DMS114 treated with DMSO at 0.1 percent for 48 hours (cell line): ENCODE measurements around the gene CCT6B.
A peak's percentile ranks its signal among the peaks of the same experiment; 100 is the strongest.
"Not testable (repeated sequence)": the region's sequence is repeated elsewhere in the genome, so short reads cannot be mapped to it uniquely, and the experiment has no call there.

ENCODE experiments used
- DNase-seq: peaks from one replicate; lab custom pipeline; 2025; ENCODE audit not compliant: unreplicated experiment; lab: John Stamatoyannopoulos, UW

The CCT6B gene

GRCh38 chr17:34961093-34961911 lies at the start of gene CCT6B, which contains the start of gene ZNF830:
TSS of gene CCT6B (minus strand) at chr17:34961460. CDS start at chr17:34961393, 67 bp downstream.
TSS of gene ZNF830 (plus strand) at chr17:34961540. CDS start at chr17:34961567, 27 bp downstream.
- DNase-seq, result peak; percentile 91

GRCh38 chr17:35010093-35010492 lies 48.8 kb upstream of the CCT6B start:
- DNase-seq, result no peak

- no peak for DNase-seq
These were observed 45.7 kb upstream of the CCT6B start for GRCh38 chr17:35006961-35007360.

DNA sequence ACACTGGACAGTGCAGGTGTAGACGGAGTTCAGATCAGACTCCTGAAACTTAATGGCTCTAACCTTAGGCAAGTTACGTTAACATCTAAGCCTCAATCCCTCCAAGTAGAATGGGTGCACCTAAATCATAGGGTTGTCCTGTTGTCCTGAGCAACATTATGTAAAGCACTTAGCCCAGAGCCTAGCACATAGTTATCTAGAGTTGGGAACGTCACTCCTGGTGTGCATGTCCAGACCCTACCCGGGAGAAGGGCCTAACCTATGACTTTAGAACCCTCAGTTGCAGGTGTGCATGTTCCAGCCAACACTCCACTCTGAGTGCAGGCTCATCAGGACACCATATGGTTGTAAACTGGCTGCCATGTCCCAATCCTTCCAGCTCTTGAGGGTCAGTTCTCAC lies 45.1 kb upstream of the CCT6B start:
- DNase-seq, result no peak

DNA sequence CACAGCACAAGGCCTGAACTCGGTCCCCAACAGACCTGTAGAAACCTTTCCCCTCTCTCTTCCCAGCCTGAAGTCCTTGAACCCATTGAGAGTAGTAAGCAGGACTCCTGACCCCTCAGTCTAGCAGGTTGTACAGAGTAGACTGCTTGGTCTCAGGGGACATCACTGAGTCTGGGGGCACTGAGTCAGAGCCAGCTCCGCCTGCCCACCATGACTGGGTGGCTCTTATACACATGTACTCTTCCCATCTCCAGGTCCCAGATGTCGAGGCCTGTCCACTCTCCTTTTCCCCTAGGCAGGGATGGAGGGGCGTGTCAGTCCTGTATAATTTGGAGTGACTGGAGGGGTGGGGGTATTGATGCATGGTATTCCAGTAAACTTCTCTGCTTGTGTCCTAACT lies 42.5 kb upstream of the CCT6B start:
- DNase-seq, result no peak

DNA sequence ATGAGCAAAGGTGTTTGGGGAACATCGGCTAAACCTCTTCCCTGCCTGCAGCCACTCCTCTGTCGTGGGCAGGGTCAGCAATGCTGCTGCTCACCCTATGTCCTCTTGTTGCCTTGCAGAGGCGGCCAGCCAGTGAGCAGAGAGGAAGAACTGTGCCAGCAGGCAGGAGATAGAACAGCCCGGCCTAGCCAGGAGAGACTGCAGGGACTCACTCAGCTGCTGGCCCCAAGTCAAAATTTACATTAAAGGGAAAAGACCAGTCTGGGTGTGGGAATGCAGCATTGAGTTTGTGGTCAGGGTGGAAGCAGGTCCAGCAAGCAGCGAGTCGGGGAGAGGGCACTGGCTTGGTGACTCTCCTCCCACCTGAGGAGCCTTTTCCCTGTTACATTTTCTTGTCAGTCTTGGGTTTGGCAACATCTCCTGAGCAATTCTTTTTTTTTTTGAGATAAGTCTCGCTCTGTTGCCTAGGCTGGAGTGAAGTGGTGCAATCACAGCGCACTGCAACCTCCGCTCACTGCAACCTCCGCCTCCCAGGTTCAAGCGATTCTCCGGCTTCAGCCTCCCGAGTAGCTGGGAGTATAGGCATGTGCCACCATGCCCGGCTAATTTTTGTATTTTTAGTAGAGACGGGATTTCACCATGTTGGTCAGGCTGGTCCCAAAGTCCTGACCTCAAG lies 41.8 kb upstream of the CCT6B start:
- no peak for DNase-seq

- DNase-seq, result no peak
These were observed 40.3 kb upstream of the CCT6B start for GRCh38 chr17:35001549-35001948.

DNA sequence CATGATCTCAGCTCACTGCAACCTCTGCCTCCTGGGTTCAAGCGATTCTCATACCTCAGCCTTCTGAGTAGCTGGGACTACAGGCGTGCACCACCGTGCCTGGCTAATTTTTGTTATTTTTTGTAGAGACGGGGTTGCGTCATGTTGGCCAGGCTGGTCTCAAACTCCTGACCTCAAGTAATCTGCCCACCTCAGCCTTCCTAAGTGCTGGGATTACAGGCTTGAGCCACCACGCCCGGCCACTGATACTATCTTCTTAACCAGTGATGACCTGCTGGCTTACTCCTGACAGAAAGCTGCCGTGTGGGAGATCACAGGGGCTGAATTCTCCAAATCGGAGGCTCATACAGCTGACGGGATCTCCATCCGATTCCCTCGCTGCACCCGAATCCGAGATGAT lies 39.7 kb upstream of the CCT6B start:
- not testable (repeated sequence) for DNase-seq

DNA sequence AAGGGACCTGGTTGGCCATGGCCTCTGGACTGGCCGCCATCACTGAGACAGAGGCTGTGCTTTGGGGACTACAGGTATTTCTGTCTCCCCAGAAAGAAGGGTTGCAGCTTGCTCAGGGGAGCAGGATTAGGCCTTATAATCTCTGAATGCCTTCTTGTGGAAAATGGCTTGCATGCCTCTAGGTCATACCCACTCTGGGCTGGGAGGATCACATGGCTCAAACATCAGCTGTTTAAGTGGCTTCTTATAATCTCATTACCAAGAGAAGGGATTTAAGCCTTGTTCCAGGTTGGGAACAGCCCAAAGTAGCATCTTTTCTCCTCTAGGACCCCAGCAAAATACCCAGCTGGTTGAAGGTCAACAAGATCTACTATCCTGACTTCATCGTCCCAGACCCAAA lies 38.2 kb upstream of the CCT6B start:
- no peak for DNase-seq

DNA sequence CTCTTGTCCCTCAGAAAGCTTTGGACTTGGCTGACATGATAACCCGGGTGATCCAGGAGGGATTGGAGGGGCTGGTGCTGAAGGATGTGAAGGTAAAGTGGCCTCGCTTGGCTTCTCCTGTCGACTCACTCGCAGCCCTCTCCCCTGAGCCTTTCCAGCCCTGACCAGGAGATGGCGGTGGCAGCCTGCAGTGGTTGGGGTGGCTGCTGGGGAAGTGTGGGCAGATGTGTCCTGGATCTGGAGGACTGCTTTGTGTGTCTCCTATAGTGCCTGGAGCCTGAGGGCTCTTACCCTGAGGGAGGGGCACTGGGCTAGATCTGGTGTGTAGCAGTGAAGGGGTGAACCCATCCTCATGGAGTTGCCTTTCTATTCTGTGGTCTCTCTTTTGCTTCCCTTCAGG lies 36.9 kb upstream of the CCT6B start:
- peak; percentile 5 for DNase-seq

DNA sequence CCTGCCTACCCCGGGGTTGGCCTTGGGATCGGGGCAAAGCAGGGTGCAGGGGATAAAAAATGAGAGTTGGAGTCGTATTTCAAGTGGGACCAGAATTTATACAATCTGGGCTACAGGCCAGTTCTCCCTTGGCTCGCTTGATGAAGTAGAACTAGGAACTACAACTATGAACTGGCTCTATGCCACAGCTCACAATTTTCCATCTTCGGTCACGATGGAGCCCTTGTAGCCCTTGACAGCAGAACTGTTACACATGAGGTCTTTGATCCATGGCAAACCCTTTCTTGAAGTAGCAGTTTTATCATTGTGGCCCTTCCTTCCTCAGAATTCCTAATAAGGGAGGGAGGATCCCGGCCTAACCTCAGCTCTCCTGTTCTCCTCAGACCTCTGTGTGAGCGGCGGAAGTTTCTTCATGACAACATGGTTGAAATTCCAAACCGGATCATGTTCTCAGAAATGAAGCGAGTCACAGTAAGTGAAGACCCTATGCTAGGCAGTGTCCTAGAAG lies 36.1 kb upstream of the CCT6B start:
- no peak for DNase-seq

DNA sequence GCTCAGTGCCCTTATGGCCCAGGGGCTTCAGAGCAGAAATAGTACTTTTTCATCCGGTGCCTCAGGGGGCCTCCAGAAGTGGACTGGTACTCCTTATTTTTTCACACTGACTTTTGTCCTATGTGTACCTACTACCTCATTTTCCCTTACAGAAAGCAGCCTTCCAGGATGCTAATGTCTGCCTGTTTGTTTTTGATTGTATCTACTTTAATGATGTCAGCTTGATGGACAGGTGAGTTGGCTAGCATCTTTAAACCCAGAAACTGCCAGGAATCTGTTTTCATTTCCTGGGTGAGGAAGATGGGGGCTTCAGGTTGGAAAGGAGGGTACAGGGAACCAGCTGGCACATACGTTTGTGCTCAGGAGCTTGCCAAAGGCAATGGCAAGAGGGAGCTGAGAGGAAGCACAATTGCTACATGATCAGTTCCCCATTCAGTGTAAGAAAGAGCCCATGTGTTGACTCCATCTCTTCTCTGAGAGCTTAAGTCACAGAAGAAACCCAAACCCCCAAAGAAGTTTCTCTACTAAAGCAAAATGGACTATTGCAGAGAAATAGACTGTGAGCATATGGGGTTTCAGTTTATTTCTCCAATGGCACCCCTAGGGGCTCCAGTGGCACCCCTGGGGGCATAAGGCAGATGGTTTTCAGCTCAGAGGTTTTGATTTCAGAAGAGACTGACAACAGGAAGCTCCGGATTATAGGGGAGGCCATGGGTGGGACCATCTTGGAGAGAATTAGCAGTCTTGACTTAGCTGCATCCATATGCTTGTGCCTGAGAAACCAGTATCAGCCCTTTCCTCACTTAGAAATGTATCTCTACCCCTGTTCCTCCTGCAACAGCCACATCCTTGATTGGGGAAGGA lies 35.4 kb upstream of the CCT6B start:
- no peak for DNase-seq

DNA sequence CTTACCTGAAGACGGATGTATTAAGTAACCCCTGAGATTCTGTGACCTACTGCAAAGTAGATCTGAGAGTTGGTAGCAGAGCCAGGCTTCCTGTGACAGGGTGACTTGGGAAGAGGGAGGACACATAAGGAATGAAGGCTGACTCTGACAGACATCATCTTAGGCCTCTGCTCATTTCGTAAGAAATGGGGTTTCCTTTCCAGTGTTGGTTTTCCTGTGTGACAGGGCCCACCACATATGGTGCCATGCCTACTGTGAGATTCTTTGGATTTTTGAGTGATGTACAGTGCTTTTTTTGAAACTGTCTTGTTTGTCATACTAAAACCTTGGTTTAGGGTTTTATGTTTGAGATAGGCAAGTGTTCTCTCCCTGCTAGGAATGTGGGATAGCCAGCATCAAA lies 31.8 kb upstream of the CCT6B start:
- DNase-seq, result no peak

GRCh38 chr17:34991606-34992005 lies 30.3 kb upstream of the CCT6B start:
- no peak for DNase-seq

DNA sequence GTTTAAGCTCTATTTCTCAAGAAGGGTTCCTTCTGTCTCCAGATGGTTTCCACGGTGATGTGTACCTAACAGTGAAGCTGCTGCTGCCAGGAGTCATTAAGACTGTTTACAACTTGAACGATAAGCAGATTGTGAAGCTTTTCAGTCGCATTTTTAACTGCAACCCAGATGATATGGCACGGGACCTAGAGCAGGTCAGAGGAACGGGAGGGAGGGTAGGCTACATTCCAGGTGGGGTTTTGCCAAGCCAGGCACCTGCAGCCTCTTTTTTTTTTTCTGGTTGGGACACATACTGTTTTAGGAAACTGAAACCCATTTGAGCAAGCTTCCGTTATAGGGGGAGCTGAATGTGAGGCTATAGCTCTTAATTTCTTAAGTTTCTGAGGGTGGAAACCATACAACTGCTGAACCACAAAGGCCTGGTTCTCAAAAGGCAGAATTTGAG lies 29.7 kb upstream of the CCT6B start:
- no peak for DNase-seq

DNA sequence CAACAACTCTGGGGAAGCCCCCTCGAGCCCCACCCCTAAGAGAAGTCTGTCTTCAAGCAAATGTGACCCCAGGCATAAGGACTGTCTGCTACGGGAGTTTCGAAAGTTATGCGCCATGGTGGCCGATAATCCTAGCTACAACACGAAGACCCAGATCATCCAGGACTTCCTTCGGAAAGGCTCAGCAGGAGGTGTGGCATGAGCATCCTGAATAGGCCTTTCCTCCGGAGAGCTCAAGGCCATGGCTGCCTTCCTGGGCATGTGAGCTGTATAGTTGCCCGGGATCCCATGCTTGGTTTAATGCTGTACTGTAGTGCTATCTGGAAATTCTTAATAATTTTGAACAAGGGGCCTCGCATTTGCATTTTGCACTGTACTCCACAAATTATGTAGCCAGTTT lies 28.2 kb upstream of the CCT6B start:
- no peak for DNase-seq

DNA sequence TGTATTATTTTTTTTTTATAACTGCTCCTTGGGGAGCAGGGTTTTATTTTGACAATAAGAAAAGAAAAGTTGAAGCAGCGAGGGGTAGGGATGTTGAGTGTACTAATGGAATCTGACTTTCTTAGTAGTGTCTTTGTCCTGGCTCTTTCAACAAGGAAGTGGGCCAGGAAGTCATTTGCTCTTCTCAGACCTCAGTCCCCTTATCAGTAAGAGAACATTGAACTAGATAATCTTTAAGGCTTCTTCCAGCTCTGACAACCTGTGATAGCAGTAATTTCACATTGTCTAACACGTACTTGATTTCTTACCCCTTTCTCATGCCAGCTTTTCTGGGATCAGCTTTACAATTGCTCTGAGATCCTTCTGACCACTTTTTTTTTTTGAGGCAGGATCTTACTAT lies 27.4 kb upstream of the CCT6B start:
- no peak for DNase-seq

- no peak for DNase-seq
These were observed 26.0 kb upstream of the CCT6B start for GRCh38 chr17:34987232-34987631.

DNA sequence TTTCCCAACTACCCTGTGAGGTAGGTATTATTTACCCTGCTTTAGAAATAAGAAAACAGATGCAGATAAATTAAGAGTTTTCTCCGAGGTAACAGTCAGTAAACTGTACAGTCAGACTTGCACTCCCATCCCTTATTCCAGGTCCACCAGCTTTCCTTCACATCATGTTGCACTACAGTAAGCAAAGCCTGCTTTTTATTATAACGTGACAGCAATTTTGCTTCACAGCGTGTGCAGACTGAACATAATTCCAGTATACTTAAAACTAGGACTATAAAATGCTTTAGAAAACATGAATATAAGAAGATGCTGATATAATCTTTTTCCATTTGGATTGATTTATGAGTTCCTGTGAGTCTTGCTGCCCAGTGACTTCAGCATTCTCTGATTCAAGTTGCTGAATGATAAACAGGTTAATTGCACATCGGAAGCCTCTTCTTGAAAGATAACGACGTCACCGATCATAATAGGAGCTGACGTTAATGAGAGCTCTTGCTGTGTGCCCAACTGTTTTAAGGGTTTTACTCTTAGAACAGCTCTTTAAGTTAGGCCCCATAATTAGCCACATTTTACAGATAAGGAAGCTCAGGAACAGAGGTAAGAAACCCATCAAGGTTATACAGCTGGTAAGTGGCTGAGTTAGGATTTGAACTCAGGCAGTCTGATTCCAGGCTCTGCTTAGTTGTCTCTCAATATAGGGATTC lies 20.4 kb upstream of the CCT6B start:
- no peak for DNase-seq

GRCh38 chr17:34980681-34981537 lies 19.6 kb upstream of the CCT6B start:
- DNase-seq, result peak; percentile 44
